Activated CD8-positive, alpha-beta memory T cell treated with anti-CD3 and anti-CD28 coated beads, Interleukin-2, amount 10 ng/mL, durations not matched to agents 7 days and 5 days (primary cell): Measurements from ENCODE around the gene STK32C. TPM values are rescaled to one million over a fixed set of nuclear protein-coding genes. Genes with fewer than 3 reads are reported as not detected.
"Not testable (repeated sequence)": the region's sequence is repeated elsewhere in the genome, so short reads cannot be mapped to it uniquely, and the experiment has no call there.

Experiments used
- ATAC-seq: fragments of 150-1000 bp; cut with Tn5 transposase; one replicate; pipeline ENCODE4 v1.10.0; 2021; ENCODE audit warnings: moderate library complexity
- CTCF ChIA-PET: fragments of 350-600 bp; sonication (Branson Sonifier 250); formaldehyde crosslinking; loops from one replicate; lab custom pipeline; 2021; ENCODE audit warnings: antibody characterized with exemption; lab: Charles Lee
- DNase-seq: peaks from one replicate; pipeline ENCODE4 v3.0.0-alpha.2; 2020
- H3K27ac Mint-ChIP-seq: one replicate; pipeline ENCODE4 v1.8.0; 2021; ENCODE audit warnings: mild to moderate bottlenecking, mixed read lengths
- H3K27me3 Mint-ChIP-seq: one replicate; pipeline ENCODE4 v1.8.0; 2021; ENCODE audit warnings: mixed read lengths
- H3K36me3 Mint-ChIP-seq: one replicate; pipeline ENCODE4 v1.8.0; 2021; ENCODE audit warnings: mild to moderate bottlenecking, mixed read lengths
- H3K4me1 Mint-ChIP-seq: one replicate; pipeline ENCODE4 v1.8.0; 2021; ENCODE audit warnings: mixed read lengths
- H3K4me3 Mint-ChIP-seq: one replicate; pipeline ENCODE4 v1.8.0; 2021; ENCODE audit warnings: mild to moderate bottlenecking, moderate library complexity, mixed read lengths
- H3K9me3 Mint-ChIP-seq: one replicate; pipeline ENCODE4 v1.8.0; 2022; ENCODE audit warnings: low read depth, mixed read lengths
- total RNA-seq, 2 experiments: library from RNA; stranded (reverse); gene quantifications; one replicate each; pipeline ENCODE4 v1.2.3, GENCODE V29; 2021

Gene STK32C
- total RNA-seq, 2 experiments from 2014 or later = 11.6 to 15.9 TPM

DNA sequence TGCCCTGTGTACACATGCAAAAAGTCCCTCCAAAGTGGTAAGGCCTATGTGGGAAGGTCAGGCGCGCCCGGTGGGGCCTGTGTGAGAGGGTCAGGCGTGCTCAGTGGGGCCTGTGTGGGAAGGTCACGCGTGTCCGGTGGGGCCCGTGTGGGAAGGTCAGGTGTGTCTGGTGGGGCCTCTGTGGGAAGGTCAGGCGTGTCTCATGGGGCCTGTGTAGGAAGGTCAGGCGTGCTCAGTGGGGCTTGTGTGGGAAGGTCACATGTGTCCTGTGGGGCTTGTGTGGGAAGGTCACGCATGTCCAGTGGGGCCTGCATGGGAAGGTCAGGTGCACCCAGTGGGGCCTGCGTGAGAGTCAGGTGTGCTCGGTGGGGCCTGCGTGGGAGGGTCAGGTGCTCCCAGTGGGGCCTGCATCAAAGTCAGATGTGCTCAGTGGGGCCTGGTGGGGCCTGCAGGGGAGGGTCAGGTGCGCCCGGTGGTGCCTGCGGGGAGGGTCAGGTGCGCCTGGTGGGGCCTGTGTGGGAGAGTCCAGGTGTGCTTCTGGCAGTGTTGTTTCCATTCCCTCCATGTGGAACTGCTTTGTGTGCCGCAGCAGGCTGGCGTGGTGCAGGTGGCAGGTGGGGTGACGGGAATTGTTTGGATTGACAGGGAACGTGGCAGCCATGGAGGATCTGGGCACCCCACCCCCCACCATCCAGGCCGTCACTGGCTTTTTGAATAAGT lies 39.6 kb upstream of the STK32C start:
- Mint-ChIP-seq H3K27me3 (no peaks in the 10 kb centered on the region), H3K4me1 (no peaks in the 10 kb centered on the region), H3K9me3 (no peaks in the 10 kb centered on the region), H3K36me3 (peaks cover 2% of the 10 kb centered on the region), H3K27ac (peak overlapping the region; percentile 21), H3K4me3 (no peak overlapping the region)
- ATAC-seq (no peak), DNase-seq (no peak)
- CTCF ChIA-PET = no interaction called here

DNA sequence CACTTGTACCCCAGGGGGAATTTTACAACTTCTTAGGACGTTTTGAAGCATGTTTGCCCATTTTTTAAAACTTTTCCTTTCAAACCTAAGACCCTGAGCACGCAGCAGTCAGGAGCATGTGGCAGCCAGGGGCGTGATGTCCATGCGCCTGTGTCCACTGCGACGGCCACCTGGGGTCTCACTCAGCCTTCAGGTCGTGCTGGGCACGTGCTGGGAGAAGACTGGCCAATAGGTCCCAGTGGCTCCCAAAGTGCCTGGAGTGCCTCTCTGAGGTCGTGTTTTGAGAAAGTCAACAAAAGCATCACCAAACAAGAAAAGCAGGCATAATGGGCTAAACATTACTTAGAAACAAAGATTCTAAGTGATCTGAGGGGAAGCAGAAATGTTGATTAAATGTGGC lies 39.1 kb upstream of the STK32C start:
- Mint-ChIP-seq H3K36me3 (peaks cover 4% of the 10 kb centered on the region), H3K4me3 (no peak overlapping the region), H3K27me3 (no peaks in the 10 kb centered on the region), H3K27ac (no peak overlapping the region), H3K9me3 (no peaks in the 10 kb centered on the region), H3K4me1 (no peaks in the 10 kb centered on the region)
- ATAC-seq (no peak), DNase-seq (no peak)
- CTCF ChIA-PET = no interaction called here

DNA sequence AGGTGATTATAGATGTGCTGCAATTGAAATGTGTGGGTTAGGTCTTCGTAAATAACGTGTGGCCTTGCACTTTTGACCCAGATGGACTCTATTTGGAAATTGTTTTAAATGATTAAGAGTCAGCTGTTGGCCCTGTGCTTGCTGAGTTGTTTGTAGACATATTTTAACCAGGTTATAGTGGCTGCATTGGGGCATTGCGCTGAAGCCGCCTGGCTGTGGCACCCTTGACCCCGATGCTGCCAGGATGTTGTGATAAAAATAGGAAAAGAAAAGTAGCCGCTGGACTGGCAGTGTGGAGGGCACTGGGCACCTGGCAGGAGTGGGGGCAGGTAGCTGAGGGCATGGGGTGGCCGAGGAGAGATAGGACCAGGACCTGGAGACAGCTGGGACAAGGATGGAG lies 37.6 kb upstream of the STK32C start:
- no peak overlapping the region for H3K4me3 Mint-ChIP-seq
- no peak for ATAC-seq
- H3K9me3 Mint-ChIP-seq = no peaks in the 10 kb centered on the region
- no peaks in the 10 kb centered on the region for H3K4me1 Mint-ChIP-seq
- H3K27ac Mint-ChIP-seq = no peak overlapping the region
- peaks cover 4% of the 10 kb centered on the region for H3K36me3 Mint-ChIP-seq
- CTCF ChIA-PET = no interaction called here
- no peak for DNase-seq
- H3K27me3 Mint-ChIP-seq = no peaks in the 10 kb centered on the region

DNA sequence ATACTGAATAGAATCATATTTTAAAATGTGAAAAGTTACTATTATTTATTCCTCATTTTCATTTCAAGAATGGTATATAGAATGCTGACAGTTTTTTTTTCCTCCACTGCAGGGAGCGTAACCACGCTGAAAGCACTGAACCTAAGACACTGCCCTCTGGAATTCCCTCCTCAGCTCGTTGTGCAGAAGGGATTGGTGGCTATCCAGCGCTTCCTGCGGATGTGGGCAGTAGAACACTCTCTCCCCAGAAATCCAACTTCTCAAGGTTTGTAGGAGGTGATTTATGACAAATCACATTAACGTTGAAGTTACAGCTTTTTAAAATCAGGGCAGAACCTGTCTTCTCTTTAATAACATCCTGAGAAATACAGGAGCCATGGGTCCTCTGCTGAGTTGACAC lies 36.6 kb upstream of the STK32C start:
- ATAC-seq (no peak), DNase-seq (no peak)
- H3K4me3 Mint-ChIP-seq = no peak overlapping the region
- H3K27me3 Mint-ChIP-seq = no peaks in the 10 kb centered on the region
- H3K27ac Mint-ChIP-seq = no peak overlapping the region
- no peaks in the 10 kb centered on the region for H3K9me3 Mint-ChIP-seq
- H3K4me1 Mint-ChIP-seq = no peaks in the 10 kb centered on the region
- CTCF ChIA-PET = no interaction called here
- H3K36me3 Mint-ChIP-seq = peaks cover 4% of the 10 kb centered on the region

DNA sequence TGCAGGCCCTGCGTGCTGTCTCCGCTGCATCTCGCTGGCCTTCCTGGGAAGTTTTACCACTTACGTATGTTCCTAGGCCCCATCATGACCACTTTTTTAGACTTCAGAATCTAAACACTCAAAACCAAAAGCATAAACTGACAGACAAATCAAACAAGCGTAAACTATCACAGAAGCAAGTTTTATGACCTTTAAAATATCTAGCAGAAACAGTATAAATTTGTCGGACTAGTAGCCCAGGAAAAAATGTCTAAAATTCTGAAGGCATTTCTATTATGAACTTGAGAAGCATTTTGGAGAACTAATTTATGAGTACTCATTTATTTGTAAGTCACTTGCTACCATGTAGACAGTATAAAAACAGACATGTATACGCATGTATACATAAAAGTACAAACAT lies 34.8 kb upstream of the STK32C start:
- ATAC-seq = no peak
- DNase-seq = no peak
- no peaks in the 10 kb centered on the region for H3K9me3 Mint-ChIP-seq
- H3K4me1 Mint-ChIP-seq = peaks cover 1% of the 10 kb centered on the region
- no peaks in the 10 kb centered on the region for H3K27me3 Mint-ChIP-seq
- H3K36me3 Mint-ChIP-seq = peaks cover 4% of the 10 kb centered on the region
- H3K27ac Mint-ChIP-seq = no peak overlapping the region
- no peak overlapping the region for H3K4me3 Mint-ChIP-seq
- CTCF ChIA-PET = interaction anchor here (1.0 kb wide), 1 partner anchor 35 kb away, joined by 3 read pairs; the partner anchor contains the start of gene STK32C

DNA sequence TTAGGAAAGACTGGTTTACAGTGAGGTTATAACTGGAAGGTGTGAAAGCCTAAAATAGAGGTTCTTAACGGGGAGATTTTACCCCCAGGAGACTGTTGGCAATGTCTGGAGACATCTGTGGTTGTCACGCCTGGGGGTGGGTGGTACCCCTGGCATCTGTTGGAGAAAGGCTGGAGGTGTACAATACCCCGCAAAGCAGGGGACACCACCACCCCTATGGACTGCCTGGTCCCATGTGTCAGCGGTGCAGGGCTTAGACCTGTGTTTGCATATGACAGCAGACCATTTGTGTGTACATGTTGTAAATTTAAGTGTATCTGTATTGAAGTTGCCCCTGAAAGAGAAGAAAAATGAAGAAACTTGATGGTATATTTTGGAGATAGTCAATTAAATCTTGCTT lies 34.0 kb upstream of the STK32C start:
- DNase-seq (no peak), ATAC-seq (no peak)
- Mint-ChIP-seq H3K4me3 (no peak overlapping the region), H3K27me3 (no peaks in the 10 kb centered on the region), H3K4me1 (peaks cover 8% of the 10 kb centered on the region), H3K27ac (no peak overlapping the region), H3K36me3 (peaks cover 4% of the 10 kb centered on the region), H3K9me3 (no peaks in the 10 kb centered on the region)
- CTCF ChIA-PET = no interaction called here

DNA sequence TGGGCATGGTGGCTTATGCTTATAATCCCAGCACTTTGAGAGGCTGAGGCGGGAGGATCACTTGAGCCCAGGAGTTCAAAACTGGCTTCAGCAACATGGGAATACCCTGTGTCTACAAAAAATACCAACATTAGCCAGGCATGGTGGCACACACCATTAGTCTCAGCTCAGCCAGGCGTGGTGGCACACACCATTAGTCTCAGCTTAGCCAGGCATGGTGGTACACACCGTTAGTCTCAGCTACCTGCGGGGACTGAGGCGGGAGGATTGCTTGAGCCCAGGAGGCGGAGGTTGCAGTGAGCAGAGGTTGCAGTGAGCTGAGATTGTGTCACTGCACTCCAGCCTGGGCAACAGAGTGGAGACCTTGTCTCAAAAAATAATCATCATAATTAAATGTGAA lies 33.3 kb upstream of the STK32C start:
- DNase-seq = no peak
- H3K27me3 Mint-ChIP-seq = no peaks in the 10 kb centered on the region
- CTCF ChIA-PET = no interaction called here
- H3K4me3 Mint-ChIP-seq = no peak overlapping the region
- no peaks in the 10 kb centered on the region for H3K9me3 Mint-ChIP-seq
- peaks cover 14% of the 10 kb centered on the region for H3K4me1 Mint-ChIP-seq
- H3K36me3 Mint-ChIP-seq = peaks cover 4% of the 10 kb centered on the region
- no peak overlapping the region for H3K27ac Mint-ChIP-seq
- ATAC-seq = no peak

DNA sequence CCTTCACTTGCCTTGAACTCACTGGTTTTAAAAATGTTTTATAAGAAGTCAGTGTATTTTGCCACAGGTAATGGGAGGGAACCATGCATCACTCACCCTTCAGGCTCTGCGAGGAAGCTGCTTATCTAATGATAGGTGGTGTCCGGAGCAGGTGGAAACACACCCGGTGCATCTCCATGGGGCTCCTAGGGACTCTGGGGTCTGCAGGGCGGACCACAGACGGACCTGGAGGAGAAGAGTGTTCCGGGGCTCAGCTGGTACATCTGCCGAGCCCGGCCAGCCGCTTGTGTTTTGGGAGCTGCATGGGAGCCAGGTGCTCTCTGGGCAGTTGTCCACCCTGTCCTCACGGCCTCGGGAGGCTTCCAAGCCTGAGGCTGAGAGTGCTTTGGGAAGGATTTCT lies 31.5 kb upstream of the STK32C start:
- no peak overlapping the region for H3K27ac Mint-ChIP-seq
- no peak for ATAC-seq
- no peak for DNase-seq
- H3K9me3 Mint-ChIP-seq = no peaks in the 10 kb centered on the region
- H3K36me3 Mint-ChIP-seq = peaks cover 4% of the 10 kb centered on the region
- no peak overlapping the region for H3K4me3 Mint-ChIP-seq
- H3K4me1 Mint-ChIP-seq = peaks cover 14% of the 10 kb centered on the region
- CTCF ChIA-PET = no interaction called here
- H3K27me3 Mint-ChIP-seq = no peaks in the 10 kb centered on the region

DNA sequence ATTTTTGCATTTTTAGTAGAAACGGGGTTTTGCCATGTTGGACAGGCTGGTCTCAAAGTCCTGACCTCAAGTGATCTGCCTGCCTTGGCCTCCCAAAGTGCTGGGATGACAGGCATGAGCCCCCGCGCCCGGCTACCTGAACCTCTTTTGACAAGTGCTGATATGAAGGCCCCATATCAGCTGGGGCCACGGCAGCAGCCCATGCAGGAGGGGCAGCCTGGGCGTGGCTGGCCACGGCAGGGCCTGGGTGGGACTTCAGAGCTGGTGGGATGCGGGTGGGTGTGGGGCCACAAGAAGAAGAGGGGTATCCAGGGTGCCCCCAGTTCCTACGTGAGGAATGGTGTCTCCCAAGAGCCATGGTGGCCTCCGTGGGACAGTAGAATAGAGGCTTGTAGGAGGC lies 31.1 kb upstream of the STK32C start:
- DNase-seq = no peak
- Mint-ChIP-seq H3K27ac (no peak overlapping the region), H3K4me1 (peaks cover 14% of the 10 kb centered on the region), H3K9me3 (no peaks in the 10 kb centered on the region), H3K27me3 (peaks cover 2% of the 10 kb centered on the region), H3K4me3 (no peak overlapping the region), H3K36me3 (peaks cover 4% of the 10 kb centered on the region)
- ATAC-seq = no peak
- CTCF ChIA-PET = no interaction called here

DNA sequence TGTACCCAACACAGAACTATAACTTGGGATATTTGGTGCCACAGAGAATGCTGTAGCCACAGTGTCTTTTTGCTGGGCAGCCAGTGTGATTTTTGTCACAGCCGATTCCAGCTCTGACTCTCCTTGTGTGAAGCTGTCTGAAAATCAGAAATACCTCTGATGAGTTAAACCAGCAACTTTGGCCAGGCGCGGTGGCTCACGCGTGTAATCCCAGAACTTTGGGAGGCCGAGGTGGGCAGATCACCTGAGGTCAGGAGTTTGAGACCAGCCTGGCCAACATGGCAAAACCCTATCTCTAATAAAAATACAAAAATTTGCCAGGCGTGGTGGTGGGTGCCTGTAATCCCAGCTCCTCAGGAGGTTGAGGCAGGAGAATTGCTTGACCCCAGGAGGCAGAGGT lies 30.1 kb upstream of the STK32C start:
- CTCF ChIA-PET = interaction anchor here (1.2 kb wide), 1 partner anchor 15 kb away, joined by 3 read pairs; no protein-coding TSS in a partner anchor
- H3K27ac Mint-ChIP-seq = not testable (repeated sequence)

DNA sequence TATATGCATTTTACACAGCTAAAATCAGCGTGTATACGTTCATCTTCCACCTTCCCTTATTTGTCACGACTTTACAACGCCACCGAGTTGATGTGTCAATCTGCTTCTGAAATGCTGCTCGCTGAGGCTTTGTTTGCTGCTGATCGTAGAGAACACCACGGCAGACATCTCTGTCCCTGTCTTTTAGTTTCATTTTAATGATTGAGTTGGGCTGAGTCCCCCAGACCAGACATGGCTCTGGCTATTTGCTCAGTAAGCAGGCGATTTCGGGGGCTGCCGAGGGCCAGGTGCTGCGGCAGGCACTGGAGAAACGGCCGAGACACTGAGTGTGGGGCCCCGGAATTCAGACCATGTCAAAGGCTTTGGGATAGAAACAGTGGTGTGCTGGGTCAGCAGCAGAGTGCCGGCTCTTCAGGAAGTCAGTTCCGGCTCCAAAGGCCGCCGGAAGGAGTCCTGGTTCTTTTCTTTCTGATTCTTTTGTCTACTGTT lies 29.2 kb upstream of the STK32C start:
- Mint-ChIP-seq H3K27me3 (peaks cover 3% of the 10 kb centered on the region), H3K9me3 (no peaks in the 10 kb centered on the region), H3K4me1 (peaks cover 25% of the 10 kb centered on the region), H3K4me3 (peak overlapping the region; percentile 76), H3K27ac (peak overlapping the region; percentile 81), H3K36me3 (peaks cover 1% of the 10 kb centered on the region)
- ATAC-seq (peak; percentile 23), DNase-seq (peak; percentile 46)
- CTCF ChIA-PET = interaction anchor here (1.6 kb wide), 1 partner anchor 17 kb away, joined by 6 read pairs; no protein-coding TSS in a partner anchor

More for the DNA sequence above, 30.1 kb upstream of the STK32C start:
- not testable (repeated sequence) for DNase-seq, H3K9me3 Mint-ChIP-seq, H3K36me3 Mint-ChIP-seq, ATAC-seq, H3K27me3 Mint-ChIP-seq
- Mint-ChIP-seq H3K4me3 (peak overlapping the region; percentile 76), H3K4me1 (peaks cover 20% of the 10 kb centered on the region)

DNA sequence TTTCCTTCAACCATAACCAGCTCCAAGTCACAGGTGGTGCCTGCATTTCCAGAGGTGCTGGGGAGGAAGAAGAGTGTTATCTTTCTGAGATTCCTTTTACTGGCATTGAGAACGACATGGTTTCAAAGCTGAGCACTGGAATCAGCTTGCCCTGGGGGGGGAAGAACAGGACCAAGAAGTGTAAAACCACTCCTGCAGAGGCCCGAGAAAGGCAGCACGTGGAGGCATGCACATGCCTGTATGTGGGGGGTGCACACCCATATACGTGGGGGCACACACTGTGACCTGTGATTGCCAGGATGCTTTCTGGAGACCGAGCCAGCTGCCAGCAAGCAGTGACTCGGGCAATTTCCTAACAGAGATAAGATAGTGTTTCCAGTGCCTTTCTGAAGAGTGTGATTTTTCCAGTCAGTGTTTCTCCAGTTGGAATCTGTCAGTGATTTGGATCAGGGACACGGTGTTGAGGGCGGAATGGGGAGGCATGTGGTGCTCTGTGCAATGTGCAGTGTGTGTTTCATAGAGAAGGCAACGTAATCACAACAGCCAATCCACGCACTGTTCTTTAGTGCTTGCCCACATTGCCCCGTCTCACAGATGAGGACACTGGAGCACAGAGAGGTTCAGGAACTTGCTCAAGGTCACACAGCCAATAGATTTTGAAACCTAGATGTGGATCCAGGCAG lies 28.5 kb upstream of the STK32C start:
- Mint-ChIP-seq H3K9me3 (no peaks in the 10 kb centered on the region), H3K36me3 (peaks cover 3% of the 10 kb centered on the region), H3K4me1 (peaks cover 26% of the 10 kb centered on the region), H3K27ac (peak overlapping the region; percentile 23), H3K4me3 (peak overlapping the region; percentile 27), H3K27me3 (peaks cover 3% of the 10 kb centered on the region)
- CTCF ChIA-PET = interaction anchor here (1.3 to 1.6 kb wide), 2 partner anchors 15 to 17 kb away, joined by 4 to 6 read pairs; no protein-coding TSS in a partner anchor
- DNase-seq (no peak), ATAC-seq (no peak)

DNA sequence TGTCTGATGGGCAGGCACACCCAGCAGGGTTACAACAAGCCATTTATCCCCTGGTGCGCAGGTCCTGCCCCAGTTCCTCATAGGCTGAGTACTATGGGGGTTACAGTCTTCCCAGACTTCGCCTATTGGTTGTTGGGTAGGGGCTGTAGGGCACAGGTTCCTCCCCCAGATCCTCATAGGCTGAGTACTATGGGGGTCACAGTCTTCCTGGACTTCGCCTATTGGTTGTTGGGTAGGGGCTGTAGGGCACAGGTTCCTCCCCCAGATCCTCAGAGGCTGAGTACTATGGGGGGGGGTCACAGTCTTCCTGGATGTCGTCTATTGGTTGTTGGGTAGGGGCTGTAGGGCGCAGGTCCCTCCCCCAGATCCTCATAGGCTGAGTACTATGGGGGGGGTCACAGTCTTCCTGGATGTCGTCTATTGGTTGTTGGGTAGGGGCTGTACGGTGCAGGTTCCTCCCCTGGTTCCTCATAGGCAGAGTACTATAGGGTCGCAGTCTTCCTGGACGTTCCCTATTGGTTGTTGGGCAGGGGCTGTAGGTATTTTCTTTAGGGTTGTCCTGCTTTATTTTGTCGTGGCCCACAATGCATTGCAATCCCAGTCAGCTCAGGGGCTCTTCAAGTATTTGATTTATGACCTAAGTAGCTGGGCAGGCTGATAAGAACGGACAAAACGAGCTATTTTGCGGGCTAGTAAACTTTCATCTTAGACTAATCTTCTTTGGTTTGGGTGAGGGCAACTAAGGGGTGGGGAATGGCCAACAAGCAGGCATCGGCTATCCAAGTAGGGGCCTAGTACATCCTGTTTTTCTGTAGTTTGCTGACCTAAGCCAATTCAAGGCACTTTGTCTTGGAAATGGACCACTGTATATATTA lies 27.7 kb upstream of the STK32C start:
- ATAC-seq (no peak), DNase-seq (no peak)
- H3K27ac Mint-ChIP-seq = no peak overlapping the region
- H3K4me3 Mint-ChIP-seq = peak overlapping the region; percentile 4
- H3K4me1 Mint-ChIP-seq = peaks cover 27% of the 10 kb centered on the region
- CTCF ChIA-PET = interaction anchor here (1.3 to 1.6 kb wide), 2 partner anchors 16 to 18 kb away, joined by 4 to 6 read pairs; no protein-coding TSS in a partner anchor
- peaks cover 3% of the 10 kb centered on the region for H3K27me3 Mint-ChIP-seq
- H3K36me3 Mint-ChIP-seq = peaks cover 5% of the 10 kb centered on the region
- no peaks in the 10 kb centered on the region for H3K9me3 Mint-ChIP-seq
